ENCODE results near the gene MPPED1.

Gene MPPED1

GRCh38 chr22:43474161-43475101 is 62.6 kb downstream of the MPPED1 start:
- DNase-seq (ENCODE audit: low read depth, low spot score), result peak; percentile 8

- DNase-seq (ENCODE audit: low read depth, low spot score), result no peak
These were observed 63.8 kb downstream of the MPPED1 start for GRCh38 chr22:43475549-43476076.

GRCh38 chr22:43476341-43476740 is 64.5 kb downstream of the MPPED1 start:
- DNase-seq (ENCODE audit: low read depth, low spot score), result peak; percentile 59

GRCh38 chr22:43476751-43477725 is 65.2 kb downstream of the MPPED1 start:
- no peak for DNase-seq (ENCODE audit: low read depth, low spot score)

- no peak for DNase-seq (ENCODE audit: low read depth, low spot score)
These were observed 66.2 kb downstream of the MPPED1 start for GRCh38 chr22:43477966-43478365.

GRCh38 chr22:43478621-43479300 is 66.9 kb downstream of the MPPED1 start:
- DNase-seq (ENCODE audit: low read depth, low spot score), result no peak

GRCh38 chr22:43479301-43479950 is 67.6 kb downstream of the MPPED1 start:
- no peak for DNase-seq (ENCODE audit: low read depth, low spot score)

- no peak for DNase-seq (ENCODE audit: low read depth, low spot score)
These were observed 68.1 kb downstream of the MPPED1 start for GRCh38 chr22:43479962-43480361.

- DNase-seq (ENCODE audit: low read depth, low spot score), result peak; percentile 15
These were observed 69.9 kb downstream of the MPPED1 start for GRCh38 chr22:43481568-43482317.

GRCh38 chr22:43482318-43482625 is 70.5 kb downstream of the MPPED1 start:
- peak; percentile 24 for DNase-seq (ENCODE audit: low read depth, low spot score)

- no peak for DNase-seq (ENCODE audit: low read depth, low spot score)
These were observed 71.5 kb downstream of the MPPED1 start for GRCh38 chr22:43483266-43483665.

GRCh38 chr22:43483669-43484068 is 71.9 kb downstream of the MPPED1 start:
- DNase-seq (ENCODE audit: low read depth, low spot score), result no peak

GRCh38 chr22:43484227-43484626 is 72.4 kb downstream of the MPPED1 start:
- no peak for DNase-seq (ENCODE audit: low read depth, low spot score)

- no peak for DNase-seq (ENCODE audit: low read depth, low spot score)
These were observed 73.8 kb downstream of the MPPED1 start for GRCh38 chr22:43485502-43486089.

GRCh38 chr22:43487311-43488030 is 75.7 kb downstream of the MPPED1 start:
- DNase-seq (ENCODE audit: low read depth, low spot score), result no peak

- DNase-seq (ENCODE audit: low read depth, low spot score), result no peak
These were observed 76.4 kb downstream of the MPPED1 start for GRCh38 chr22:43488031-43488866.

GRCh38 chr22:43488937-43489336 is 77.1 kb downstream of the MPPED1 start:
- no peak for DNase-seq (ENCODE audit: low read depth, low spot score)

- DNase-seq (ENCODE audit: low read depth, low spot score), result no peak
These were observed 78.5 kb downstream of the MPPED1 start for GRCh38 chr22:43490311-43490710.

Data from ELF-1 (cell line).